ENCODE data around the gene GTF2IRD1.

DNA sequence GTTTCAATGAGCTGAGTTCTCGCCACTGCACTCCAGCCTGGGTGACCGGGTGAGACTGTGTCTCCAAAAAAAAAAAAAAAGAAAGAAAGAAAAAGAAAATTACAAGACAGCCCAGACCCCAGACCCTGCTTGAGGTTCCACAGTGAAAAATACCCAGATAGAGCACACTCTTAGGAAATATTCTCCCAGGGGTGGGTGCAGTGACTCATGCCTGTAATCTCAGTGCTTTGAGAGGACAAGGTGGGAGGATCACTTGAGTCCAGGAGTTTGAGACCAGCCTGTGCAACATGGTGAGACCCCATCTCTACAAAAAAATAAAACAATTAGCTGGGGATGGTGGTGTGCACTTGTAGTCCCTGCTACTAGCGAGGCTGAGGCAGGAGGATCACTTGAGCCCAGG lies 41.1 kb upstream of the GTF2IRD1 start:
- TF ChIP-seq SIN3A (IDR thresholded peaks at IDR 0.05; ENCODE audit: borderline replicate concordance, insufficient read depth, low read length), result no peak
- TF ChIP-seq TAF1 (IDR thresholded peaks at IDR 0.05; ENCODE audit: borderline replicate concordance, insufficient read depth, low read length), result no peak
- TF ChIP-seq FOXP2 (optimal IDR thresholded peaks at IDR 0.05; ENCODE audit: borderline replicate concordance, extremely low read depth, extremely low read length, insufficient read depth), result no peak
- TF ChIP-seq, protein P1, sequence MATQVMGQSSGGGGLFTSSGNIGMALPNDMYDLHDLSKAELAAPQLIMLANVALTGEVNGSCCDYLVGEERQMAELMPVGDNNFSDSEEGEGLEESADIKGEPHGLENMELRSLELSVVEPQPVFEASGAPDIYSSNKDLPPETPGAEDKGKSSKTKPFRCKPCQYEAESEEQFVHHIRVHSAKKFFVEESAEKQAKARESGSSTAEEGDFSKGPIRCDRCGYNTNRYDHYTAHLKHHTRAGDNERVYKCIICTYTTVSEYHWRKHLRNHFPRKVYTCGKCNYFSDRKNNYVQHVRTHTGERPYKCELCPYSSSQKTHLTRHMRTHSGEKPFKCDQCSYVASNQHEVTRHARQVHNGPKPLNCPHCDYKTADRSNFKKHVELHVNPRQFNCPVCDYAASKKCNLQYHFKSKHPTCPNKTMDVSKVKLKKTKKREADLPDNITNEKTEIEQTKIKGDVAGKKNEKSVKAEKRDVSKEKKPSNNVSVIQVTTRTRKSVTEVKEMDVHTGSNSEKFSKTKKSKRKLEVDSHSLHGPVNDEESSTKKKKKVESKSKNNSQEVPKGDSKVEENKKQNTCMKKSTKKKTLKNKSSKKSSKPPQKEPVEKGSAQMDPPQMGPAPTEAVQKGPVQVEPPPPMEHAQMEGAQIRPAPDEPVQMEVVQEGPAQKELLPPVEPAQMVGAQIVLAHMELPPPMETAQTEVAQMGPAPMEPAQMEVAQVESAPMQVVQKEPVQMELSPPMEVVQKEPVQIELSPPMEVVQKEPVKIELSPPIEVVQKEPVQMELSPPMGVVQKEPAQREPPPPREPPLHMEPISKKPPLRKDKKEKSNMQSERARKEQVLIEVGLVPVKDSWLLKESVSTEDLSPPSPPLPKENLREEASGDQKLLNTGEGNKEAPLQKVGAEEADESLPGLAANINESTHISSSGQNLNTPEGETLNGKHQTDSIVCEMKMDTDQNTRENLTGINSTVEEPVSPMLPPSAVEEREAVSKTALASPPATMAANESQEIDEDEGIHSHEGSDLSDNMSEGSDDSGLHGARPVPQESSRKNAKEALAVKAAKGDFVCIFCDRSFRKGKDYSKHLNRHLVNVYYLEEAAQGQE (IDR thresholded peaks at IDR 0.05; ENCODE audit: insufficient read depth in 1 of 2, low read depth in 2 of 2, low read length in 2 of 2), result no peak

Measured in PFSK-1 (cell line).